Lung (tissue), 12 donors: ENCODE results near the gene GHR. TPM values are rescaled to one million over a fixed set of nuclear protein-coding genes. Genes with fewer than 3 reads are reported as not detected.
A peak's percentile ranks its signal among the peaks of the same experiment; 100 is the strongest.
"Not testable (repeated sequence)": the region's sequence is repeated elsewhere in the genome, so short reads cannot be mapped to it uniquely, and the experiment has no call there.

Experiments
- ATAC-seq: fragments of 200-7000 bp; cut with Tn5 transposase; one replicate; pipeline ENCODE4 v1.9.1; 2020; ENCODE audit warnings: moderate number of reproducible peaks; ENCODE audit not compliant: insufficient read depth, low FRiP score
- DNase-seq, 3 donors: peaks; one replicate each; pipeline ENCODE4 v3.0.0-alpha.2; 2013 to 2017
- H3K27ac ChIP-seq, 2 donors: one replicate each; pipeline ENCODE4 v1.5.1; 2013; ENCODE audit warnings: mild to moderate bottlenecking in 2 of 2, moderate library complexity in 2 of 2, control low read depth in 1 of 2, inconsistent platforms in 1 of 2, low read depth in 1 of 2, low read length in 1 of 2
- H3K27me3 ChIP-seq, 3 donors: one replicate each; pipeline ENCODE4 v1.5.1; 2013; ENCODE audit warnings: low read length in 2 of 3; ENCODE audit not compliant: control insufficient read depth in 3 of 3, insufficient read depth in 3 of 3
- H3K36me3 ChIP-seq, 4 donors: one replicate each; pipeline ENCODE4 v1.5.1; 2013; ENCODE audit warnings: low read length in 4 of 4, mild to moderate bottlenecking in 1 of 4, moderate library complexity in 1 of 4; ENCODE audit not compliant: control insufficient read depth in 4 of 4, insufficient read depth in 4 of 4
- H3K4me1 ChIP-seq, 5 donors: one replicate each; pipeline ENCODE4 v1.5.1; 2013; ENCODE audit warnings: low read length in 5 of 5, mild to moderate bottlenecking in 2 of 5, moderate library complexity in 1 of 5; ENCODE audit not compliant: control insufficient read depth in 5 of 5, insufficient read depth in 5 of 5
- H3K4me3 ChIP-seq: one replicate; pipeline ENCODE4 v1.5.1; 2013; ENCODE audit warnings: mild to moderate bottlenecking, control low read depth, moderate library complexity
- H3K9ac ChIP-seq, 2 donors: one replicate each; pipeline ENCODE4 v1.5.1; 2013; ENCODE audit warnings: low read length in 2 of 2, control low read depth in 1 of 2; ENCODE audit not compliant: insufficient read depth in 1 of 2
- H3K9me3 ChIP-seq, 4 donors: one replicate each; pipeline ENCODE4 v1.5.1; 2013; ENCODE audit warnings: low read length in 3 of 4, mild to moderate bottlenecking in 1 of 4, moderate library complexity in 1 of 4; ENCODE audit not compliant: control insufficient read depth in 4 of 4, insufficient read depth in 3 of 4
- CTCF ChIP-seq: IDR thresholded peaks from 2 replicates; pipeline ENCODE4 v1.5.1; 2012; ENCODE audit warnings: mild to moderate bottlenecking; ENCODE audit errors: control extremely low read depth, extremely low read depth
- WGBS, 2 donors: extraction: QIAGEN DNeasy Blood & Tissue Kit; methylation state at CpG; one replicate each; pipeline ENCODE4 v1.1.7; 2013; 5-methylcytosine and 5-hydroxymethylcytosine counted together
- polyA plus RNA-seq, 2 donors: library from polyadenylated mRNA; stranded (reverse); fragments of 200-250 nt; gene quantifications; one replicate each; pipeline ENCODE4 v1.2.1, GENCODE V29; 2013
- total RNA-seq, 2 donors: library from RNA; depleted of rRNA in 1 of 2; stranded (reverse); fragments of >200 nt in 1 of 2; gene quantifications; one replicate each; pipeline ENCODE4 v1.2.1, GENCODE V29; 2014 to 2021
- donor health status: control.
- donor health status: control.
- donor health status: Bipolar disorder and iron deficiency.
- donor health status: healthy.
- donor health status: DM: yes; HTN: yes; CAD: no.

Gene GHR
- total and polyA plus RNA-seq, 4 donors = 0.98 to 23.8 (median 3.2) TPM

- H3K4me3 ChIP-seq = no peak overlapping the region
- H3K36me3 ChIP-seq = no peaks in the 10 kb centered on the region
Measured at GRCh38 chr5:42656651-42657015, 233.4 kb downstream of the GHR start.

GRCh38 chr5:42659869-42660268 lies 236.6 kb downstream of the GHR start:
- not testable (repeated sequence) for ATAC-seq, H3K27ac ChIP-seq, DNase-seq, H3K27me3 ChIP-seq, H3K9me3 ChIP-seq, H3K36me3 ChIP-seq, H3K9ac ChIP-seq, H3K4me3 ChIP-seq
- H3K4me1 ChIP-seq = peaks cover 0 to 17% (median 2%) of the 10 kb centered on the region in 5 donors
- WGBS, 2 donors = 88 to 98% methylated on average over 3 to 12 of the region's 13 CpGs

More at GRCh38 chr5:42656651-42657015, 233.4 kb downstream of the GHR start:
- Histone ChIP-seq H3K9ac (no peak overlapping the region), H3K4me1 (peaks cover 0 to 22% (median 7%) of the 10 kb centered on the region in 5 donors), H3K9me3 (no peaks in the 10 kb centered on the region), H3K27ac (no peak overlapping the region), H3K27me3 (no peaks in the 10 kb centered on the region)
- DNase-seq = peak in 2 of 3 donors; percentile 67 to 68
- ATAC-seq = no peak
- TF ChIP-seq CTCF = no peak

GRCh38 chr5:42665857-42666256 lies 242.6 kb downstream of the GHR start:
- Histone ChIP-seq H3K36me3 (no peaks in the 10 kb centered on the region), H3K4me1 (no peaks in the 10 kb centered on the region), H3K27me3 (no peaks in the 10 kb centered on the region), H3K9me3 (peaks cover 0 to 3% (median 0%) of the 10 kb centered on the region in 4 donors), H3K9ac (no peak overlapping the region), H3K27ac (no peak overlapping the region), H3K4me3 (no peak overlapping the region)
- DNase-seq (no peak), ATAC-seq (no peak)
- whole genome bisulfite sequencing, 2 donors = 93 to 96% methylated on average over 3 of the region's 3 CpGs
- no peak for TF ChIP-seq CTCF

- H3K9ac ChIP-seq = no peak overlapping the region
- peaks cover 0 to 3% (median 0%) of the 10 kb centered on the region in 4 donors for H3K9me3 ChIP-seq
- H3K4me3 ChIP-seq = no peak overlapping the region
- no peak for ATAC-seq
- 69 to 79% methylated on average over 3 of the region's 3 CpGs for WGBS, 2 donors
- no peaks in the 10 kb centered on the region for H3K36me3 ChIP-seq
- TF ChIP-seq CTCF = no peak
- H3K4me1 ChIP-seq = no peaks in the 10 kb centered on the region
- no peaks in the 10 kb centered on the region for H3K27me3 ChIP-seq
- DNase-seq = peak in 2 of 3 donors; percentile 61 to 69
- no peak overlapping the region for H3K27ac ChIP-seq
Measured at GRCh38 chr5:42666869-42667268, 243.6 kb downstream of the GHR start.
